Esophagus muscularis mucosa (tissue), 4 donors: Measurements from ENCODE around the gene TMEM92. TPM values are rescaled to one million over a fixed set of nuclear protein-coding genes. Genes with fewer than 3 reads are reported as not detected.
"Not testable (repeated sequence)": the region's sequence is repeated elsewhere in the genome, so short reads cannot be mapped to it uniquely, and the experiment has no call there.

Source experiments
- DNase-seq: peaks from one replicate; pipeline ENCODE4 v3.0.0-alpha.2; 2017; ENCODE audit errors: extremely low spot score
- H3K27ac ChIP-seq, 4 donors: fragments of 200-600 bp; sonication (generic); replicated peaks in 1 of 4; 1 replicate in 3 of 4; 2 replicates in 1 of 4; pipeline ENCODE4 v1.5.1; 2016 to 2019; ENCODE audit warnings: mild to moderate bottlenecking in 1 of 4
- H3K27me3 ChIP-seq, 4 donors: fragments of 200-600 bp; sonication (generic); one replicate each; pipeline versions ENCODE4 v1.5.1 to v1.6.0; 2016 to 2019
- H3K36me3 ChIP-seq, 4 donors: fragments of 200-600 bp; sonication (generic); one replicate each; pipeline ENCODE4 v1.5.1; 2016 to 2019
- H3K4me1 ChIP-seq, 4 donors: fragments of 200-600 bp; sonication (generic); one replicate each; pipeline ENCODE4 v1.5.1; 2016 to 2019
- H3K4me3 ChIP-seq, 4 donors: fragments of 200-600 bp; sonication (generic); 1 replicate in 2 of 4; 2 replicates in 2 of 4; pipeline ENCODE4 v1.5.1; 2016 to 2019; ENCODE audit warnings: mild to moderate bottlenecking in 4 of 4, moderate library complexity in 1 of 4
- H3K9me3 ChIP-seq, 4 donors: fragments of 200-600 bp; sonication (generic); 1 replicate in 3 of 4; 2 replicates in 1 of 4; pipeline ENCODE4 v1.5.1; 2016 to 2019
- CTCF ChIP-seq, 3 experiments: fragments of 200-600 bp in 2 of 3; fragments of 450-650 bp in 1 of 3; sonication (generic) in 2 of 3; IDR thresholded peaks; one replicate each; pipeline ENCODE4 v1.5.1; 2017 to 2019; ENCODE audit warnings: antibody characterized with exemption in 3 of 3, mild to moderate bottlenecking in 2 of 3, moderate library complexity in 1 of 3
- EP300 ChIP-seq: sonication (generic); formaldehyde crosslinking; IDR thresholded peaks from one replicate; pipeline ENCODE4 v1.6.1; 2017; ENCODE audit warnings: antibody characterized with exemption
- POLR2A ChIP-seq: fragments of 450-650 bp; IDR thresholded peaks from one replicate; pipeline ENCODE4 v1.6.1; 2017; ENCODE audit warnings: antibody characterized with exemption, moderate library complexity, mild to moderate bottlenecking, low read depth
- POLR2AphosphoS5 ChIP-seq, 2 donors: sonication (generic); formaldehyde crosslinking; IDR thresholded peaks; one replicate each; pipeline ENCODE4 v1.6.1; 2017; ENCODE audit warnings: antibody characterized with exemption in 2 of 2
- WGBS: methylation state at CpG from one replicate; pipeline ENCODE4 v1.1.5; 2018; 5-methylcytosine and 5-hydroxymethylcytosine counted together
- intact Hi-C: fragments of 100-400 bp; cut with DNase I; formaldehyde crosslinking; loops from one replicate; pipeline ENCODE4 v1.15.1; 2023
- total RNA-seq, 4 donors: library from RNA; depleted of rRNA; stranded (reverse); fragments of >200 nt; gene quantifications; one replicate each; pipeline versions ENCODE4 v1.1.0 to v1.2.1, GENCODE V29; 2016

Gene TMEM92
- total RNA-seq, 4 donors from 2014 or later = 0.80 TPM; not detected in 3

- no peaks in the 10 kb centered on the region for H3K36me3 ChIP-seq
- intact Hi-C loops = loop anchor here (1.0 to 5.0 kb wide), 2 partner anchors 97 to 205 kb away; no protein-coding TSS in a partner anchor
- H3K27ac ChIP-seq = no peak overlapping the region
- no peak overlapping the region for H3K4me3 ChIP-seq
- H3K9me3 ChIP-seq = no peaks in the 10 kb centered on the region
- peaks cover 0 to 4% (median 2%) of the 10 kb centered on the region in 4 donors for H3K4me1 ChIP-seq
- no peak for DNase-seq
- H3K27me3 ChIP-seq = no peaks in the 10 kb centered on the region
- WGBS = 18% methylated on average over 7 of the region's 7 CpGs
- TF ChIP-seq POLR2AphosphoS5 (IDR thresholded peaks at IDR 0.05) (peak in 1 of 2 donors; percentile 35), POLR2A (no peak), EP300 (no peak), CTCF (IDR thresholded peaks at IDR 0.05) (peak in 2 of 3 experiments; percentile 91 to 99)
Measured at GRCh38 chr17:50297407-50297865, 23.2 kb downstream of the TMEM92 start.

GRCh38 chr17:50298018-50298417 is 23.8 kb downstream of the TMEM92 start:
- H3K27me3 ChIP-seq = no peaks in the 10 kb centered on the region
- no peak for DNase-seq
- no peaks in the 10 kb centered on the region for H3K36me3 ChIP-seq
- whole genome bisulfite sequencing = 75% methylated on average over 11 of the region's 11 CpGs
- no peaks in the 10 kb centered on the region for H3K9me3 ChIP-seq
- no peak overlapping the region for H3K27ac ChIP-seq
- H3K4me1 ChIP-seq = peaks cover 0 to 4% (median 2%) of the 10 kb centered on the region in 4 donors
- no peak overlapping the region for H3K4me3 ChIP-seq
- intact Hi-C loops = loop anchor here (5.0 kb wide), 1 partner anchor 206 kb away; no protein-coding TSS in a partner anchor
- TF ChIP-seq CTCF (IDR thresholded peaks at IDR 0.05) (no peak), EP300 (no peak), POLR2A (no peak), POLR2AphosphoS5 (IDR thresholded peaks at IDR 0.05) (no peak)

- H3K27ac ChIP-seq = no peak overlapping the region
- peaks cover 0 to 11% (median 8%) of the 10 kb centered on the region in 4 donors for H3K4me1 ChIP-seq
- H3K36me3 ChIP-seq = no peaks in the 10 kb centered on the region
- no peaks in the 10 kb centered on the region for H3K9me3 ChIP-seq
- 69% methylated on average over 3 of the region's 3 CpGs for WGBS
- DNase-seq = no peak
- H3K4me3 ChIP-seq = no peak overlapping the region
- TF ChIP-seq POLR2AphosphoS5 (IDR thresholded peaks at IDR 0.05) (no peak), EP300 (no peak), CTCF (IDR thresholded peaks at IDR 0.05) (no peak), POLR2A (no peak)
- intact Hi-C loops = loop anchor here (5.0 kb wide), 1 partner anchor 207 kb away; no protein-coding TSS in a partner anchor
- no peaks in the 10 kb centered on the region for H3K27me3 ChIP-seq
Measured at GRCh38 chr17:50299776-50300175, 25.5 kb downstream of the TMEM92 start.

- WGBS = 71% methylated on average over 1 of the region's 1 CpG
- H3K4me1 ChIP-seq = peaks cover 0 to 19% (median 17%) of the 10 kb centered on the region in 4 donors
- H3K4me3 ChIP-seq, H3K36me3 ChIP-seq, H3K27ac ChIP-seq, intact Hi-C loops, H3K9me3 ChIP-seq, H3K27me3 ChIP-seq, DNase-seq: not testable (repeated sequence)
Measured at GRCh38 chr17:50300824-50301223, 26.6 kb downstream of the TMEM92 start.

- Histone ChIP-seq H3K9me3 (no peaks in the 10 kb centered on the region), H3K4me3 (no peak overlapping the region), H3K27me3 (no peaks in the 10 kb centered on the region), H3K27ac (no peak overlapping the region), H3K36me3 (no peaks in the 10 kb centered on the region), H3K4me1 (peaks cover 0 to 19% (median 16%) of the 10 kb centered on the region in 4 donors)
- intact Hi-C loops = no loop called here
- 82% methylated on average over 9 of the region's 9 CpGs for WGBS
- TF ChIP-seq POLR2A (no peak), POLR2AphosphoS5 (IDR thresholded peaks at IDR 0.05) (no peak), EP300 (no peak), CTCF (IDR thresholded peaks at IDR 0.05) (no peak)
- no peak for DNase-seq
Measured at GRCh38 chr17:50301891-50302584, 27.8 kb downstream of the TMEM92 start.
